ENCODE measurements around the gene ME1. TPM values are rescaled to one million over a fixed set of nuclear protein-coding genes. Genes with fewer than 3 reads are reported as not detected.
A peak's percentile ranks its signal among the peaks of the same experiment; 100 is the strongest.
"Not testable (repeated sequence)": the region's sequence is repeated elsewhere in the genome, so short reads cannot be mapped to it uniquely, and the experiment has no call there.

ME1 gene
- total RNA-seq (2014; rRNA removed; shearing (Covaris generic)): not detected in 2 replicates

GRCh38 chr6:83430611-83431544 lies at the start of gene ME1:
Gene ME1, minus strand, starts transcription at chr6:83431051. Its CDS starts 97 bp downstream, at chr6:83430954.
- in situ Hi-C loops (cut with HindIII; ENCODE audit: low sequenced_read_pairs): no loop called here
- DNase-seq (ENCODE audit: low spot score): peak; percentile 65

- in situ Hi-C loops (cut with HindIII; ENCODE audit: low sequenced_read_pairs): no loop called here
- no peak for DNase-seq (ENCODE audit: low spot score)
Measured at GRCh38 chr6:83480470-83480869, 49.6 kb upstream of the ME1 start.

- in situ Hi-C loops (cut with HindIII; ENCODE audit: low sequenced_read_pairs): no loop called here
- DNase-seq (ENCODE audit: low spot score): no peak
Measured at GRCh38 chr6:83479389-83479788, 48.5 kb upstream of the ME1 start.

- no peak for DNase-seq (ENCODE audit: low spot score)
- in situ Hi-C loops (cut with HindIII; ENCODE audit: low sequenced_read_pairs): no loop called here
Measured at GRCh38 chr6:83476971-83477370, 46.1 kb upstream of the ME1 start.

- no peak for DNase-seq (ENCODE audit: low spot score)
- in situ Hi-C loops (cut with HindIII; ENCODE audit: low sequenced_read_pairs): no loop called here
Measured at GRCh38 chr6:83474309-83474708, 43.5 kb upstream of the ME1 start.

- in situ Hi-C loops (cut with HindIII; ENCODE audit: low sequenced_read_pairs): no loop called here
- no peak for DNase-seq (ENCODE audit: low spot score)
Measured at GRCh38 chr6:83472767-83473166, 41.9 kb upstream of the ME1 start.

GRCh38 chr6:83470587-83470986 lies 39.7 kb upstream of the ME1 start:
- no peak for DNase-seq (ENCODE audit: low spot score)
- in situ Hi-C loops (cut with HindIII; ENCODE audit: low sequenced_read_pairs): no loop called here

- in situ Hi-C loops (cut with HindIII; ENCODE audit: low sequenced_read_pairs): no loop called here
- no peak for DNase-seq (ENCODE audit: low spot score)
Measured at GRCh38 chr6:83470001-83470400, 39.1 kb upstream of the ME1 start.

GRCh38 chr6:83467620-83468036 lies 36.8 kb upstream of the ME1 start:
- no peak for DNase-seq (ENCODE audit: low spot score)
- in situ Hi-C loops (cut with HindIII; ENCODE audit: low sequenced_read_pairs): no loop called here

GRCh38 chr6:83466328-83466727 lies 35.5 kb upstream of the ME1 start:
- DNase-seq (ENCODE audit: low spot score): no peak
- in situ Hi-C loops (cut with HindIII; ENCODE audit: low sequenced_read_pairs): no loop called here

- in situ Hi-C loops (cut with HindIII; ENCODE audit: low sequenced_read_pairs): no loop called here
- no peak for DNase-seq (ENCODE audit: low spot score)
Measured at GRCh38 chr6:83464381-83465140, 33.7 kb upstream of the ME1 start.

GRCh38 chr6:83463886-83464285 lies 33.0 kb upstream of the ME1 start:
- in situ Hi-C loops (cut with HindIII; ENCODE audit: low sequenced_read_pairs): no loop called here

GRCh38 chr6:83462524-83462923 lies 31.7 kb upstream of the ME1 start:
- DNase-seq (ENCODE audit: low spot score): no peak

More at GRCh38 chr6:83463886-83464285, 33.0 kb upstream of the ME1 start:
- no peak for DNase-seq (ENCODE audit: low spot score)

GRCh38 chr6:83461438-83461837 lies 30.6 kb upstream of the ME1 start:
- DNase-seq (ENCODE audit: low spot score): no peak
- in situ Hi-C loops (cut with HindIII; ENCODE audit: low sequenced_read_pairs): no loop called here

More at GRCh38 chr6:83462524-83462923, 31.7 kb upstream of the ME1 start:
- in situ Hi-C loops (cut with HindIII; ENCODE audit: low sequenced_read_pairs): no loop called here

GRCh38 chr6:83459663-83460062 lies 28.8 kb upstream of the ME1 start:
- in situ Hi-C loops (cut with HindIII; ENCODE audit: low sequenced_read_pairs): no loop called here
- no peak for DNase-seq (ENCODE audit: low spot score)

GRCh38 chr6:83450015-83450414 lies 19.2 kb upstream of the ME1 start:
- DNase-seq (ENCODE audit: low spot score); in situ Hi-C loops (cut with HindIII; ENCODE audit: low sequenced_read_pairs): not testable (repeated sequence)

- DNase-seq (ENCODE audit: low spot score); in situ Hi-C loops (cut with HindIII; ENCODE audit: low sequenced_read_pairs): not testable (repeated sequence)
Measured at GRCh38 chr6:83444086-83444699, 13.3 kb upstream of the ME1 start.

GRCh38 chr6:83443516-83443915 lies 12.7 kb upstream of the ME1 start:
- no peak for DNase-seq (ENCODE audit: low spot score)
- in situ Hi-C loops (cut with HindIII; ENCODE audit: low sequenced_read_pairs): no loop called here

GRCh38 chr6:83442752-83443151 lies 11.9 kb upstream of the ME1 start:
- DNase-seq (ENCODE audit: low spot score): no peak
- in situ Hi-C loops (cut with HindIII; ENCODE audit: low sequenced_read_pairs): no loop called here

- DNase-seq (ENCODE audit: low spot score): no peak
- in situ Hi-C loops (cut with HindIII; ENCODE audit: low sequenced_read_pairs): no loop called here
Measured at GRCh38 chr6:83439201-83439600, 8.3 kb upstream of the ME1 start.

All from G401 (cell line).